Tibial artery (tissue), 4 donors: ENCODE data around the gene AACS.

ENCODE experiments used
- DNase-seq, 2 donors: peaks; one replicate each; pipeline ENCODE4 v3.0.0-alpha.2; 2019
- H3K27ac ChIP-seq, 2 donors: fragments of 200-600 bp; sonication (generic) in 1 of 2; 1 replicate in 1 of 2; 2 replicates in 1 of 2; pipeline ENCODE4 v1.5.1; 2018 to 2019; ENCODE audit warnings: mild to moderate bottlenecking in 1 of 2
- H3K27me3 ChIP-seq, 2 donors: fragments of 200-600 bp; sonication (generic) in 1 of 2; one replicate each; pipeline versions ENCODE4 v1.5.1 to v1.6.0; 2016 to 2019
- H3K36me3 ChIP-seq, 3 donors: fragments of 200-600 bp; sonication (generic) in 2 of 3; one replicate each; pipeline ENCODE4 v1.5.1; 2016 to 2019; ENCODE audit warnings: mild to moderate bottlenecking in 2 of 3
- H3K4me1 ChIP-seq, 4 donors: fragments of 200-600 bp; sonication (generic) in 2 of 4; 1 replicate in 3 of 4; 2 replicates in 1 of 4; pipeline ENCODE4 v1.5.1; 2016 to 2019
- H3K4me3 ChIP-seq, 2 donors: fragments of 200-600 bp; sonication (generic) in 1 of 2; 1 replicate in 1 of 2; 2 replicates in 1 of 2; pipeline ENCODE4 v1.5.1; 2018 to 2019; ENCODE audit warnings: mild to moderate bottlenecking in 2 of 2
- H3K9me3 ChIP-seq, 3 donors: fragments of 200-600 bp; sonication (generic) in 1 of 3; one replicate each; pipeline ENCODE4 v1.5.1; 2016 to 2019
- CTCF ChIP-seq, 2 experiments: fragments of 200-600 bp in 1 of 2; fragments of 450-650 bp in 1 of 2; IDR thresholded peaks; one replicate each; pipeline ENCODE4 v1.5.1; 2017 to 2019; ENCODE audit warnings: antibody characterized with exemption in 2 of 2, mild to moderate bottlenecking in 1 of 2, moderate library complexity in 1 of 2
- intact Hi-C: fragments of 100-400 bp; cut with DNase I; formaldehyde crosslinking; loops from one replicate; pipeline ENCODE4 v1.15.0; 2023; ENCODE audit warnings: low total_unique reads

The AACS gene

GRCh38 chr12:125162489-125163028 is 97.3 kb downstream of the AACS start:
- intact Hi-C loops, result no loop called here
- H3K27ac ChIP-seq, result no peak overlapping the region
- TF ChIP-seq CTCF (IDR thresholded peaks at IDR 0.05), result no peak
- H3K36me3 ChIP-seq, result no peaks in the 10 kb centered on the region
- H3K4me3 ChIP-seq, result no peak overlapping the region
- no peak for DNase-seq
- H3K9me3 ChIP-seq, result peaks cover 0 to under 1% (median 0%) of the 10 kb centered on the region in 3 donors
- H3K4me1 ChIP-seq, result no peaks in the 10 kb centered on the region
- H3K27me3 ChIP-seq, result no peaks in the 10 kb centered on the region

- DNase-seq, result no peak
- H3K27ac ChIP-seq, result no peak overlapping the region
- no peaks in the 10 kb centered on the region for H3K36me3 ChIP-seq
- H3K4me1 ChIP-seq, result no peaks in the 10 kb centered on the region
- no peaks in the 10 kb centered on the region for H3K9me3 ChIP-seq
- intact Hi-C loops, result no loop called here
- H3K4me3 ChIP-seq, result no peak overlapping the region
- peaks cover 0 to 3% of the 10 kb centered on the region in 2 donors for H3K27me3 ChIP-seq
- no peak for TF ChIP-seq CTCF (IDR thresholded peaks at IDR 0.05)
Measured at GRCh38 chr12:125163148-125163547, 97.9 kb downstream of the AACS start.

DNA sequence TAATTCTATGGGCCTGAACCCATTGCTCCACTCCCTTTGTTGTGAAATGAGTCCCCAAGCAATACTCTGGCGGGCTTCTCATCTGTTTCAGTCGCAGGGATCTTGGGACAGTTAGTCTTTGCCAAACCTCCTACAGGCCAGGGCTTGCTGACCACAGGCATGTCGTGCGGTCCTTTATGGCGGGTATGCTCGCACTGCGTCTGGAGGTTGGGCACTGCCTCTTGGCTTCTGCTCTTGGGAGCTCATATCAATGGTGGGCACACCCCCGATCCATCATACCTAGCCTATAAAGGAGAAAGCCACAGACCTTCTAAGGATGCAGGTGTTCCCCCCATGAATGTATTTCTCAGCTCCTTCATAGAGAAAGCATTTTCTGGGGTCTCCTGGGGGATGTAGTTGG is 99.3 kb downstream of the AACS start:
- peaks cover 0 to 3% of the 10 kb centered on the region in 2 donors for H3K27me3 ChIP-seq
- intact Hi-C loops, result no loop called here
- no peak overlapping the region for H3K27ac ChIP-seq
- H3K9me3 ChIP-seq, result peaks cover 0 to 7% (median 0%) of the 10 kb centered on the region in 3 donors
- no peak overlapping the region for H3K4me3 ChIP-seq
- H3K4me1 ChIP-seq, result no peaks in the 10 kb centered on the region
- H3K36me3 ChIP-seq, result no peaks in the 10 kb centered on the region
- DNase-seq, result no peak
- TF ChIP-seq CTCF (IDR thresholded peaks at IDR 0.05), result no peak

DNA sequence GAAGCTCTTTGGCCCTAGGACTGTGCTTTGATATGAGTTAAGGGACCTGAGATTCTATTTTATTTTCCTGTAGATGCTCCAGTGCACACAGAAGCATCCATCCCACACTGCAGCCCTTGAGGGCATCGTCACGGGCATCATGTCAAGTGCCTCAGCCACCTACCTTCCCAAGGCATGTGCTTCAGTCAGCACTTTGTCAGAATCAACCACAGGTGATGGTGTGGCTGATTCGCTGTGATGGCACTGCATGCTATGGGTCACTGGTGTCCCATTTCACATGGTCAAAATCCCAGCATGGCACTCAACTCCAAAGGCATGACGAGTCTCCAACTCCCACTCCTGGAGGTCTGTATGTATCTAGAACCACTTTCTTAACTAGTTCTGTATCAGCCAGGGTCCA is 100.8 kb downstream of the AACS start:
- no peak for TF ChIP-seq CTCF (IDR thresholded peaks at IDR 0.05)
- Histone ChIP-seq H3K27me3 (peaks cover 0 to 3% of the 10 kb centered on the region in 2 donors), H3K9me3 (peaks cover 0 to 8% (median 0%) of the 10 kb centered on the region in 3 donors), H3K4me3 (no peak overlapping the region), H3K36me3 (no peaks in the 10 kb centered on the region), H3K4me1 (no peaks in the 10 kb centered on the region), H3K27ac (no peak overlapping the region)
- DNase-seq, result no peak
- intact Hi-C loops, result no loop called here

DNA sequence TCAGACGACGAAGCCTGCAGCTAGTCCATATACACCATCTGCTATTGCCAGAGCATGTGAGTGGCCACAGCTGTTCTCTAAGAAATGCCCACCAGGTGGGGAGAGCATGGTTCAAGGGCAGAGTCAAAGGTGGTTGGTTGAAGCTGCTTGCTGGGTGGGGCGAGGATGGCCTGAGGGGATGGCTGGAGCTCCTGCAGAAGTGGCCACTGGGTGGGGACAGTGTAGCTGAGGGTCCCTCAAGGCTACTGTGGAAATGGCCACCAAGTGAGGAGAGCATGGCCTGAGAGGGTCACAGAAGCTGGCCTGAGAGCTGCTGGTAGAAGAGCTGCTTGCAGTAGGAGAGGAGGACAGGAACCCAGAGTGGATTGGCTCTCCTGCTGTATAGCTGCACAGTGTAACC is 102.4 kb downstream of the AACS start:
- H3K9me3 ChIP-seq, result peaks cover 0 to 16% (median 0%) of the 10 kb centered on the region in 3 donors
- no peak for TF ChIP-seq CTCF (IDR thresholded peaks at IDR 0.05)
- DNase-seq, result no peak
- H3K27me3 ChIP-seq, result peaks cover 0 to 3% of the 10 kb centered on the region in 2 donors
- H3K4me1 ChIP-seq, result no peaks in the 10 kb centered on the region
- no peaks in the 10 kb centered on the region for H3K36me3 ChIP-seq
- intact Hi-C loops, result no loop called here
- no peak overlapping the region for H3K4me3 ChIP-seq
- H3K27ac ChIP-seq, result no peak overlapping the region

DNA sequence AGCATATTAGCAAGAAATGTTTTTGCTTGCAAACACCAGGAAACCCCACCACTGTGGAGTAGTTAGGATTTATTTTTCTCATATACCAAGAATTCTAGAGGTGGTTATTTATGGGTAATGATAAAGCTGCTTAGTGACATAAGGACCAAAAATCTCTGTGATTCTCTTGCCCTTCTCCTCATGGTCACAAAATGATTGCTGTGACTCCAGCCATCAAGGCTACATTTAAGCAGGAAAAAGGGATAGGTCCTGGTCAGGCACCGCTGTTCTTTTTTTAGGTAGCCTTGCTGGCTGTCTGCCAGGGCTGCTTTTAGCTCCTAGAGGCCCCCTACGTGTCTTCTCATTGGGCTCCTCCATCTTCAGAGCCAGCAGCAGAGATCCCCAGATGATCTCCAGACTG is 104.2 kb downstream of the AACS start:
- intact Hi-C loops, result no loop called here
- peaks cover 0 to 16% (median 0%) of the 10 kb centered on the region in 3 donors for H3K9me3 ChIP-seq
- DNase-seq, result no peak
- H3K4me1 ChIP-seq, result no peaks in the 10 kb centered on the region
- H3K4me3 ChIP-seq, result no peak overlapping the region
- peaks cover 0 to 11% of the 10 kb centered on the region in 2 donors for H3K27me3 ChIP-seq
- H3K36me3 ChIP-seq, result no peaks in the 10 kb centered on the region
- TF ChIP-seq CTCF (IDR thresholded peaks at IDR 0.05), result no peak
- no peak overlapping the region for H3K27ac ChIP-seq
